ENCODE data around the gene ST6GALNAC6. TPM values are rescaled to one million over a fixed set of nuclear protein-coding genes. Genes with fewer than 3 reads are reported as not detected.

Gene ST6GALNAC6
- total and polyA plus RNA-seq, 2 of the 8 experiments (the other 6 are each of a cell fraction or from before 2014, with no cell fraction given) = 43.7 to 64.4 TPM

DNA sequence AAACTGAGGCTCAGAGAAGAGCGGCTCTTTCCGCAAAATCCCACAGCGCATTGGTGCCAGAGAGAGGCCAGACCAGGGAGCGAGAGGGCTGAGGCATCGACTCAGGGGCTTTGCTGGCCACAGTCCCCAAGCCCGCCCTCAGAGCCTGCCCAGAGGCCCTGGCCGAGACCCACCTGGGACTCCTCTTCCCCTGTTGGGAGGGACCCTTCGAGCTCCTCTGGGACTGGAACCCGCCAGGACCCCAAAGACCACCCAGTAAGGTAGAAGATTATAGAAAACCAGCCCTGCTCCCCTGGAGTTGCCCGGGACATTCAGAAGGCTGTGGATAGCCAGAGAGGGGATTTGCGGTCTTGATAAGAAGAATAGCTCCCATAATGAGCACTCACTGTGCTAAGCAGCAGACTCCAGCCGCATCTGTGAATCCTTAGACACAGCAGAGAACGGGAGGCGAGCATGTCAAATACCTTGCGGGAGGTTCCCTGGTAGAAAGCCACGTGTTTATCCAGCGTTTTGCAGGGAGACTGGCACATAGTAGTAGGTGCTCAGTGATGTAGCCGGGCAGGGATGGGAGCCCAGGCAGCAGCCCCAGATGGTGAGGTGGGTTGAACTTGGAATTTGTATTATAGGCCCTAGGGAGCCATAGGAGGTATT lies 21.3 kb downstream of the ST6GALNAC6 start:
- Histone ChIP-seq H3K4me1 (replicated peaks in 1 of 4; ENCODE audit: control insufficient read depth in 3 of 4, insufficient read depth in 4 of 4, low read length in 3 of 4) (peaks cover 0 to 10% (median 7%) of the 10 kb centered on the region in 4 experiments; a peak in 6 of 7 replicates), H2BK12ac (ENCODE audit: low read depth, low read length) (no peak overlapping the region), H2BK20ac (ENCODE audit: low read length) (no peak overlapping the region), H2BK5ac (ENCODE audit: low read depth, low read length) (no peak overlapping the region), H4K20me1 (replicated peaks in 1 of 2; ENCODE audit: control insufficient read depth in 1 of 2, insufficient read depth in 2 of 2, low read length in 2 of 2) (peaks cover 0 to 1% of the 10 kb centered on the region in 2 experiments), H3K4ac (replicated peaks; ENCODE audit: insufficient read length, low read depth, low read length) (no peak overlapping the region), H3K14ac (ENCODE audit: insufficient read length) (no peak overlapping the region), H3K23me2 (ENCODE audit: low read depth, low read length) (peaks cover 7% of the 10 kb centered on the region; the same call in 1 of the 2 replicates), H3K56ac (replicated peaks; ENCODE audit: insufficient read length, low read depth, low read length) (no peak overlapping the region), H4K5ac (ENCODE audit: insufficient read length, low read depth, low read length) (peak overlapping the region; percentile 25), H2BK120ac (replicated peaks; ENCODE audit: low read depth, low read length) (no peak overlapping the region), H3K27me3 (replicated peaks in 1 of 4; ENCODE audit: control insufficient read depth in 3 of 4, extremely low read depth in 1 of 4, insufficient read depth in 3 of 4, low read length in 3 of 4) (no peaks in the 10 kb centered on the region), H4K8ac (ENCODE audit: extremely low read depth, insufficient read depth, low read length) (peak overlapping the region; percentile 54), H4K91ac (replicated peaks; ENCODE audit: insufficient read length, low read length) (no peak overlapping the region), H3K23ac (ENCODE audit: insufficient read length) (no peak overlapping the region), H2BK15ac (ENCODE audit: low read length) (no peak overlapping the region), H3K18ac (ENCODE audit: extremely low read depth, low read length) (no peak overlapping the region; the same call in 1 of the 2 replicates), H2AFZ (ENCODE audit: low read length) (peak overlapping the region; percentile 74), H3K4me2 (ENCODE audit: insufficient read depth in 1 of 2, low read depth in 2 of 2, low read length in 2 of 2) (peak overlapping the region; percentile 72 to 79), H3K9ac (replicated peaks in 1 of 4; ENCODE audit: extremely low read depth in 1 of 4, low read depth in 3 of 4, low read length in 3 of 4) (no peak overlapping the region), H2AK5ac (ENCODE audit: low read depth, low read length) (no peak overlapping the region), H3K9me3 (ENCODE audit: insufficient read depth in 2 of 2, low read depth in 1 of 2, low read length in 1 of 2) (no peaks in the 10 kb centered on the region), H3K27ac (ENCODE audit: low read depth, low read length) (no peak overlapping the region), H3K79me2 (ENCODE audit: control insufficient read depth in 1 of 2, insufficient read depth in 2 of 2, low read length in 2 of 2) (no peaks in the 10 kb centered on the region), H3K36me3 (ENCODE audit: control insufficient read depth in 2 of 4, insufficient read depth in 4 of 4, low read length in 3 of 4) (no peaks in the 10 kb centered on the region), H3K4me3 (ENCODE audit: extremely low read depth in 1 of 4, insufficient read depth in 2 of 4, low read depth in 3 of 4, low read length in 4 of 4) (peak overlapping the region; percentile 46 to 66 (median 58)), H3K79me1 (ENCODE audit: low read depth, low read length) (no peaks in the 10 kb centered on the region)
- peak in 1 of 2 experiments; percentile 64 for DNase-seq (ENCODE audit: low read depth in 1 of 2, low spot score in 2 of 2)
- ChIA-PET POLR2A (ENCODE audit: partially characterized antibody) (interaction anchor here (0.7 to 2.0 kb wide), 10 partner anchors 9 to 85 kb away, joined by 3 to 9 read pairs (median 4); partner anchors contain the start of gene ST6GALNAC6), CTCF (ENCODE audit: partially characterized antibody) (interaction anchor here (0.6 to 2.2 kb wide), 12 partner anchors 9 to 112 kb away, joined by 3 to 18 read pairs (median 3); partner anchors contain the start of gene FPGS)
- no peak for FAIRE-seq
- 48% methylated on average over 14 of the region's 18 CpGs; no CpG with 5 or more reads in 1 of the 2 experiments for WGBS, 2 experiments (ENCODE audit: extremely low coverage in 1 of 2, insufficient coverage in 1 of 2, insufficient read length in 1 of 2, insufficient replicate concordance in 2 of 2, low coverage in 1 of 2, low lambda C conversion rate in 2 of 2, missing lambda C conversion rate in 1 of 2)
- no peak for TF ChIP-seq GABPA (IDR thresholded peaks at IDR 0.05; ENCODE audit: borderline replicate concordance, insufficient read depth, low read length)
- TF ChIP-seq TCF12 (IDR thresholded peaks at IDR 0.05; ENCODE audit: low read depth, low read length) = no peak
- no peak for TF ChIP-seq KDM4A (IDR thresholded peaks at IDR 0.05; ENCODE audit: low read depth, low read length, severe bottlenecking)
- TF ChIP-seq RAD21 (IDR thresholded peaks at IDR 0.05 in 1 of 2, conservative IDR thresholded peaks at IDR 0.05 in 1 of 2; ENCODE audit: low read depth in 2 of 2, low read length in 2 of 2) = no peak
- no peak for TF ChIP-seq JUND (IDR thresholded peaks at IDR 0.05; ENCODE audit: low read length)
- no peak for TF ChIP-seq FOSL1 (IDR thresholded peaks at IDR 0.05; ENCODE audit: insufficient read depth, low read depth, low read length)
- TF ChIP-seq, protein P1, sequence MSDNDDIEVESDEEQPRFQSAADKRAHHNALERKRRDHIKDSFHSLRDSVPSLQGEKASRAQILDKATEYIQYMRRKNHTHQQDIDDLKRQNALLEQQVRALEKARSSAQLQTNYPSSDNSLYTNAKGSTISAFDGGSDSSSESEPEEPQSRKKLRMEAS (IDR thresholded peaks at IDR 0.05) = no peak
- TF ChIP-seq EGR1 (IDR thresholded peaks at IDR 0.05; ENCODE audit: borderline replicate concordance, low read depth, low read length) = no peak
- no peak for TF ChIP-seq TBP (IDR thresholded peaks at IDR 0.05; ENCODE audit: low read depth, low read length)
- TF ChIP-seq, protein P2, sequence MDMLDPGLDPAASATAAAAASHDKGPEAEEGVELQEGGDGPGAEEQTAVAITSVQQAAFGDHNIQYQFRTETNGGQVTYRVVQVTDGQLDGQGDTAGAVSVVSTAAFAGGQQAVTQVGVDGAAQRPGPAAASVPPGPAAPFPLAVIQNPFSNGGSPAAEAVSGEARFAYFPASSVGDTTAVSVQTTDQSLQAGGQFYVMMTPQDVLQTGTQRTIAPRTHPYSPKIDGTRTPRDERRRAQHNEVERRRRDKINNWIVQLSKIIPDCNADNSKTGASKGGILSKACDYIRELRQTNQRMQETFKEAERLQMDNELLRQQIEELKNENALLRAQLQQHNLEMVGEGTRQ (IDR thresholded peaks at IDR 0.05; ENCODE audit: low read length) = no peak
- TF ChIP-seq SIRT6 (IDR thresholded peaks at IDR 0.05; ENCODE audit: low read length) = no peak
